Stomach smooth muscle (tissue), 2 donors: ENCODE data around the gene C10orf143.
A peak's percentile ranks its signal among the peaks of the same experiment; 100 is the strongest.
"Not testable (repeated sequence)": the region's sequence is repeated elsewhere in the genome, so short reads cannot be mapped to it uniquely, and the experiment has no call there.

Source experiments
- H3K27ac ChIP-seq: one replicate; pipeline ENCODE4 v1.7.0; 2013; ENCODE audit warnings: mild to moderate bottlenecking, low read length, inconsistent platforms
- H3K27me3 ChIP-seq, 2 donors: one replicate each; pipeline ENCODE4 v1.7.0; 2013; ENCODE audit warnings: low read length in 2 of 2; ENCODE audit not compliant: insufficient read depth in 2 of 2, control insufficient read depth in 1 of 2
- H3K36me3 ChIP-seq, 2 donors: one replicate each; pipeline ENCODE4 v1.7.0; 2013; ENCODE audit warnings: low read length in 2 of 2; ENCODE audit not compliant: control insufficient read depth in 2 of 2, insufficient read depth in 2 of 2
- H3K4me1 ChIP-seq: one replicate; pipeline ENCODE4 v1.7.0; 2013; ENCODE audit warnings: low read length; ENCODE audit not compliant: control insufficient read depth, insufficient read depth
- H3K4me3 ChIP-seq, 2 donors: one replicate each; pipeline ENCODE4 v1.7.0; 2013; ENCODE audit warnings: low read length in 2 of 2
- H3K9ac ChIP-seq, 2 donors: one replicate each; pipeline ENCODE4 v1.7.0; 2013; ENCODE audit warnings: low read length in 2 of 2, mild to moderate bottlenecking in 1 of 2
- H3K9me3 ChIP-seq, 2 donors: one replicate each; pipeline ENCODE4 v1.7.0; 2013; ENCODE audit warnings: low read length in 2 of 2; ENCODE audit not compliant: control insufficient read depth in 2 of 2
- donor health status: healthy.
- donor health status: Pancreatic carcinoma.

Gene C10orf143

DNA sequence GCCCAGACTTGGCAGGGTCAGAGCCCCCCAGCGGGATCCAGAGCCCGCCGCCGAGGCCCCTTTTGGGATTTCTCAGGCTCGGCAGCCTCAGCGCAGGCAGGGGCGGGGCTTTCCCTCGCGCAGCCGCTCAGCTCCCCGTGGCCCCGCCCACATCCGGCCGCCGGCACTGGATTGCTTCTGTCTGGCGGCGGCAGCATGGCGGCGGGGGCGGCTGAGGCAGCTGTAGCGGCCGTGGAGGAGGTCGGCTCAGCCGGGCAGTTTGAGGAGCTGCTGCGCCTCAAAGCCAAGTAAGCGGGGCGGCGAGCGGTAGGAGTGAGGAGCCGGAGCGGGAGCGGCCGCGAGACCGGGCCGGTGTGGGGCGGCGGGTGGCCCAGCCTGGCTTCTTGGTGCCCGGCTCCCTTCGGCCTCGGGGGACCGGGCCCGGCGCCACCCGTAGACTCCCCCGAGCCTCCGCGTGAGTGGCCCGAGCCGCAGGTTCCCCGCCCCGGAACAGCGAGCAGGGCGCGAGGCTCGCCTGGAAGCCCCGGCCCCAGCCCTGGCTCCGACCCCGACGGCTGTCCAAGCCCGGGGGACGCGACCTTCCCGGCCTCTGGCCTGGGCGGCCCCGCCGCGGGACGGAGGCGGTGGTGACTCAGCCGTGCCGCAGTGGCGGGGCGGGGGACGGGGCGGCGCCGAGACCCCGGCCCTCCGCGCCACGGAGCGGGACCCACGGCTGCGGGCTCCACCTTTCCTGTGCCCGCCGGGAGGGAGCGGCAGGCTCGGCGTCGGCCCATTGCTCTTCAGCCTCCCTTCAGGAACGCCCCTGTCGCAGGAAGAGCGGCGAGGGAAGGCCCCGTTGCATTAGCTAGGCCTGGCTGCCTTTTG, 25.8 kb upstream of the C10orf143 start, which contains the start of gene GLRX3:
Gene GLRX3 (plus strand): TSS at position 166 of the 864 bp plus-strand sequence. CDS start 30 bp downstream, at position 196.
- Histone ChIP-seq H3K36me3 (no peaks in the 10 kb centered on the region), H3K4me1 (peaks cover 26% of the 10 kb centered on the region), H3K27ac (peak within 1 kb of the TSS; percentile 62), H3K9ac (peak within 1 kb of the TSS; percentile 84 to 87), H3K27me3 (peaks cover 0 to 2% of the 10 kb centered on the region in 2 donors), H3K9me3 (no peaks in the 10 kb centered on the region), H3K4me3 (peak within 1 kb of the TSS; percentile 89 to 97)

DNA sequence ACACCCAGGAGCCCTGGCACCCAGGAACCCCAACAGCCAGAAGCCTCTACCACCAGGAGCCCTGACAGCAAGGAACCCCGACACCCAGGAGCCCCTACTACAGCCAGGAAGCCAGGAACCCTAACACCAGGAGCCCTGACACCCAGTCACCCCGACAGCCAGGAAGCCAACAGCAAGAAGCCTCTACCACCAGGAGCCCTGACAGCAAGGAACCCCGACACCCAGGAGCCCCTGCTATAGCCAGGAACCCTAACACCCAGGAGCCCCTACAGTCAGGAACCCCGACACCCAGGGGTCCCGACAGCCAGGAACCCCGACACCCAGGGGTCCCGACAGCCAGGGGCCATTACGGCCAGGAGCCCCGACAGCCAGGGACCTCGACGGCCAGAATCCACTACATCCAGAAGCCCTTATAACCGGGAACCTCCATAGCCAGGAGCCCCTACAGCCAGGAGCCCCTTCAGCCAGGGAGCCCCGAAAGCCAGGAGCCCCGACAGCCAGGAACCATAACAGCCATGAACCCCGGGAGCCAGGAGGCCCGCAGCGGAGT, 25.1 kb upstream of the C10orf143 start:
- H3K9me3 ChIP-seq: no peaks in the 10 kb centered on the region
- H3K27me3 ChIP-seq: peaks cover 0 to 4% of the 10 kb centered on the region in 2 donors
- peak overlapping the region; percentile 84 to 87 for H3K9ac ChIP-seq
- peak overlapping the region; percentile 46 to 89 for H3K4me3 ChIP-seq
- H3K27ac ChIP-seq: peak overlapping the region; percentile 62
- H3K36me3 ChIP-seq: no peaks in the 10 kb centered on the region
- peaks cover 26% of the 10 kb centered on the region for H3K4me1 ChIP-seq

DNA sequence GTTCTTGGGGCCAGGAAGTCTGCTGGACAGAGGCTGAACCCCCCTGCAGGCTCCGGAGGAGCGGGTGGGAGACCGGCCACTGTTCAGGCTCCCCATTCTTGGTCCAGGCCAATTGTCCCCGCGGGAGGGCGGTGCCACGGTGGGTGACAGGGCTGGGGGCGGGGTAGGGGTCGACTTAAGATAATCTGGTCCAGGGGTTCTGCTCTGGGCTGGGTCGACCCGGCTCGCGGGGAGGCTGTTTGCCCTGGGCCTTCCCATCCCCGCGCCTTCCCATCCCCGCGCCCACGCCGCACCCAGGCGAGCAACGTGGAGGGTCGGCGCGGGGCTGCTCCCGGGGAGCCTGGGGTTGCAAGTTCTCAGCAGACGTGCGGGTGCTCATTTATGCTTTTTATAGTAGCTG, 18.3 kb upstream of the C10orf143 start:
- Histone ChIP-seq H3K9me3 (no peaks in the 10 kb centered on the region), H3K4me1 (peaks cover 5% of the 10 kb centered on the region), H3K9ac (no peak overlapping the region), H3K4me3 (no peak overlapping the region), H3K27me3 (peaks cover 0 to 18% of the 10 kb centered on the region in 2 donors), H3K27ac (no peak overlapping the region), H3K36me3 (no peaks in the 10 kb centered on the region)

DNA sequence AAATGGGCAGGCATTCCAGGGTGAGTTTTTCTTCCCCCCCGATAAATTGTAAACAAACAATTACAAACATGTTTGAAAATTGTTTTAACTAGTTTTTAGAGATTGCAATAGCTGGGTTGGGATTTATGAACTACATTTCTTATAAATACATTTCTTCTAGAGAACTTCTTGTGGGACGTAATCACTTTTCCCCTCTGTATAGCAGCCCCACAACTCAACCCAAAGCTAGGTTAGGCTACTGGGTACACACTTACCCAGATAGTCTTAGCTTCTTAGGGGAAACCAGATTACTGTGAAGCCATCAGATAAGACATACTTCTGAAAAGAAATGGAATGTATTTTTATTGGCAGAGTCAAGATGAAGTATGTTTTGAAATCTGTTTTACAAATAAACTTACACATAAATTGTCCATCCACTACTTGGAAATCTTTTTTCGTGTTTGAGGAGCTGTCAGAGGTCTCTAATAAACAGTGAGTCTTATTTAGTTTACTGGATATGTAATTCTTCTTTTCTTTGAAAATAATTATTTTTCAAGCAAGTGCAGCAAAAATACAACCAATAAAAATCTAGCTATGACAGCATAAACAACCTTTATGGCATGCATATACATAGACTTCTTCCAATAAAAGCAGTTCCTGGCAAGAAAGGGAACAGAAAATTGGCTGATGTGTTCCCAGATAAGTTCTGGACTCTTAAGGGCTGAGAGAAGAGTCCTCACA, 17.6 kb upstream of the C10orf143 start:
- Histone ChIP-seq H3K4me3 (no peak overlapping the region), H3K9ac (no peak overlapping the region), H3K36me3 (no peaks in the 10 kb centered on the region), H3K9me3 (no peaks in the 10 kb centered on the region), H3K27ac (no peak overlapping the region), H3K27me3 (peaks cover 0 to 18% of the 10 kb centered on the region in 2 donors), H3K4me1 (peaks cover 5% of the 10 kb centered on the region)

DNA sequence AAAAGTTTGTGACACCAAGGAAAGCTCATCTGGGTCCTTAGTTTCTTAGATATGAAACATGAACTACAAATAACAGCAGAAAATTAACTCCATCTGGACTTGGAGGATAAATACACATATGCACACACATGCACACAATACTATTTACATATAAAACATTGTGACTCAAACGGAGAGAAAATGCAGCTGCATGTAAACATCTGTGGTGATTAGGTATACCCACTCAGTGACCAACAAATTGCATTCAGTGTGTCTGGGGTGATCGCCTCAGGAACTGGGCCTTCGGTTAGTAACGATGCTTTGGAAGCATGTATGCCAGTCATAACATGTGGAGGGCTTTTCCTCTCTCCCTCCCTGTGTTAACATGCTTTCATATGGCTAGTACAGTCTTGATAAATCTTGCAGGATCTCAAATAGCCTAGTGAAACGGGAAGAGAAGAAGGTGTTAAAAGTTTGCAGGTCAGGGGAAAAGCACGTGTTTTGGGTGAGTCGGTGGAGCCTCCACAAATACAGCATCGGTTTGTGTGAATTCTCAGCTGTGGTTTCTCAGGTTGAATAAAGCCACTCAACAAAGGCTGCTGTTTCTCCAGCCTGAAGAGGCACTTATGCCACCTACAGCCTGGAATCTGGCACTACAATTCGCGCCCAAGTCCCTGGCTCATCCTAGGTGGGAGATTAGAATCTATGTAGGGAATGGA, 16.9 kb upstream of the C10orf143 start:
- Histone ChIP-seq H3K27me3 (peaks cover 0 to 18% of the 10 kb centered on the region in 2 donors), H3K36me3 (no peaks in the 10 kb centered on the region), H3K9me3 (no peaks in the 10 kb centered on the region), H3K9ac (no peak overlapping the region), H3K27ac (no peak overlapping the region), H3K4me3 (no peak overlapping the region), H3K4me1 (peaks cover 5% of the 10 kb centered on the region)

DNA sequence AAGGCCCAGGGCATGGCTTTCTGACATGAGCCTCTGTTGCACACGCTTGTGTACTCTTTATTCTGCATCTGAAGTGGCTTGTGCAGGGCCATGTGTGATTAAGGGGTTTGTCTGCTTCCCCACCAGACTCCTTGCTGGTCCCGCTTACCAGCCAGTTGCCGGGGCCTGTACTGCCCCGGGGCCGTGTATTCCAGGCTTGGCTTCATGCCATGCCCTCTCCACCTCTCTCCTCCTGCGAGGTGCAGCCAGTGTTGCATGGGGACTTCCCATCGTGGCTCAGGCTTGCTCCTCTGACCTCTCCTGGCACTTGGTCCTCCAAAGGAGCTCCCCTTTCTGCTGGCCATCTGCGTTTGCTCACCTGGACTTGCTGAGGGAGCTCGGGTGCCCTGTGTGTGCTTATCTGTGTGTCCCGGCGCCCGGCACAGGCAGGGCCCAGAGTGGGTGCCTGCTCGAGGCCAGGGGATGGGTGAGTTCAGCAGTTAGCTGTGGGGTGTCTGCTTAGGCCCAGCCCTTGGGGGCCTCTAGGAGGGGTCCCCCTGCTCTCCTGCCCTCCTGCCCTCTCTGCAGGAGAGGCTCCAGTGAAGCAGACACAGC, 11.0 kb upstream of the C10orf143 start:
- H3K27ac ChIP-seq: no peak overlapping the region
- no peaks in the 10 kb centered on the region for H3K4me1 ChIP-seq
- no peak overlapping the region for H3K9ac ChIP-seq
- no peaks in the 10 kb centered on the region for H3K27me3 ChIP-seq
- H3K9me3 ChIP-seq: no peaks in the 10 kb centered on the region
- H3K4me3 ChIP-seq: no peak overlapping the region
- H3K36me3 ChIP-seq: no peaks in the 10 kb centered on the region

DNA sequence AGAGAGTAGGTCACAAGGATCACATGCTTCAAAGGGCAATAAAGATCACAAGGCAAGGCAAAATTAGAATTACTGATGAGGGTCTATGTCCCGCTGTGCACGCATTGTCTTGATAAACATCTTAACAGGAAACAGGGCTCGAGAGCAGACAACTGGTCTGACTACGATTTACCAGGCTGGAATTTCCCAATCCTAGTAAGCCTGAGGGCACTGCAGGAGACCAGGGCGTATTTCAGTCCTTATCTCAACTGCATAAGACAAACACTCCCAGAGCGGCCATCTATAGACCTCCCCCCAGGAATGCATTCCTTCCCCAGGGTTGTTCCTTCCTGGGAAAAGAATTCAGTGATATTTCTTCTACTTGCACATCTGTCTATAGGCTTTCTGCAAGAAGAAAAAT, 6.9 kb upstream of the C10orf143 start:
- H3K9me3 ChIP-seq, H3K4me1 ChIP-seq, H3K9ac ChIP-seq, H3K36me3 ChIP-seq, H3K4me3 ChIP-seq, H3K27me3 ChIP-seq, H3K27ac ChIP-seq: not testable (repeated sequence)

DNA sequence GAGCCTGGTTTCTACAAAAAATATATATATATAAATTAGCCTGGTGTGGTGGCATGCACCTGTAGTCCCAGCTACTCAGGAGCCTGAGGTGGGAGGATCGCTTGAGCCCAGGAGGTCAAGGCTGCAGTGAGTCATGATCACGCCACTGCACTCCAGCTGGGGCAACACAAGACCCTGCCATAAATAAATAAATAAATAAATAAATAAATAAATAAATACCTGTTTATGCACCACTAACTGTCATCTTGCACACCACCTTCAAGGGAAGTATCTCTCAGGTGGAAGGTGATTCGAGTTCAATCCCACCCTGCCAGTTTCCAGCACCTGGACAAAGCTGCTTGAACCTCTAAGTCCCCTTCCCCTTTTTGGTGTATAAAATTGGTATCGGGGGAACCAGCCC, 6.3 kb upstream of the C10orf143 start:
- not testable (repeated sequence) for H3K9me3 ChIP-seq, H3K9ac ChIP-seq, H3K36me3 ChIP-seq, H3K4me1 ChIP-seq, H3K27me3 ChIP-seq, H3K4me3 ChIP-seq, H3K27ac ChIP-seq

DNA sequence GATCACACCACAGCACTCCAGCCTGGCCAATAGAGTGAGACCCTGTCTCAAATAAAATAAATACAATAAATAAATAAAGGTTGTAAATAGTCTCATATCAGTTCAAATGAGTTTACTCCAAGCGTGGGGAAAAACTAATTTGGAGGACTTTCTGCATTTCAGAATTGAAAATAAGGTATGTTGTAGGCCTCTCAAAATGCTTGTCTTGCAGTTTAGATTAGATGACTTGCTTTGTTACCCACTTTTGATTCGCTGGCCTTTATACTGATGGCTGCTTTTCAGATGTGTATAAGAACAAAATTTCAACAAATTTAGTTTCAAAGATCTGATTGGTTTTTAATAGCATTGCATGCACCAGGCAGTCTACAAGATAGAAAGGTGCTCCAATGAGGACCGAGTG, 2.2 kb upstream of the C10orf143 start:
- Histone ChIP-seq H3K36me3 (no peaks in the 10 kb centered on the region), H3K27ac (no peak overlapping the region), H3K4me3 (no peak overlapping the region), H3K27me3 (no peaks in the 10 kb centered on the region), H3K4me1 (peaks cover 29% of the 10 kb centered on the region), H3K9me3 (no peaks in the 10 kb centered on the region), H3K9ac (peak overlapping the region in 1 of 2 donors; percentile 5)

DNA sequence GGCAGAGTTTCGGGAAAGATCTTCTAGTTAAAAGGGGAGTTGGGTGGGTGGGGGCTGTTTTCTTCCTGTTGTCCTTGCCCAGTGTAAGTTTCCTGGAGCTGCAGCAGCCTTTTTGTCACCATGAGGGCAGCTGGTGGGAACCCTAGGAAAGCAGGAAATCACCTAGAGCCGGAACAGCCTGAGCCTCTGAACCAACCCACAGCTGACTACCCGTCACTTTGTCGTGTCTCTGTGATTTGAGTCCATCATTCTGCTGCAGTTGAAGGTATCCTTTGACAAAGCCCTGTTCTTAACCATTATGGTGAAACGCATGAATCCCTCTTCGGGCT, 1.2 kb upstream of the C10orf143 start:
- H3K9me3 ChIP-seq: no peaks in the 10 kb centered on the region
- H3K36me3 ChIP-seq: no peaks in the 10 kb centered on the region
- H3K27me3 ChIP-seq: no peaks in the 10 kb centered on the region
- peak overlapping the region; percentile 91 to 95 for H3K4me3 ChIP-seq
- H3K4me1 ChIP-seq: peaks cover 29% of the 10 kb centered on the region
- H3K9ac ChIP-seq: peak overlapping the region in 1 of 2 donors; percentile 84
- H3K27ac ChIP-seq: peak overlapping the region; percentile 82
